GM18526 (cell line): ENCODE results near the gene ELFN2.

Experiments
- POLR2A ChIP-seq: IDR thresholded peaks from 3 replicates; pipeline ENCODE4 v1.6.1; 2011; ENCODE audit not compliant: insufficient read length; ENCODE audit errors: extremely low read depth

ELFN2 gene

GRCh38 chr22:37345863-37346504 lies 81.3 kb downstream of the ELFN2 start:
- no peak for TF ChIP-seq POLR2A

GRCh38 chr22:37344735-37345449 lies 82.4 kb downstream of the ELFN2 start:
- TF ChIP-seq POLR2A: no peak

- TF ChIP-seq POLR2A: no peak
These were observed 83.2 kb downstream of the ELFN2 start for GRCh38 chr22:37343863-37344734.

DNA sequence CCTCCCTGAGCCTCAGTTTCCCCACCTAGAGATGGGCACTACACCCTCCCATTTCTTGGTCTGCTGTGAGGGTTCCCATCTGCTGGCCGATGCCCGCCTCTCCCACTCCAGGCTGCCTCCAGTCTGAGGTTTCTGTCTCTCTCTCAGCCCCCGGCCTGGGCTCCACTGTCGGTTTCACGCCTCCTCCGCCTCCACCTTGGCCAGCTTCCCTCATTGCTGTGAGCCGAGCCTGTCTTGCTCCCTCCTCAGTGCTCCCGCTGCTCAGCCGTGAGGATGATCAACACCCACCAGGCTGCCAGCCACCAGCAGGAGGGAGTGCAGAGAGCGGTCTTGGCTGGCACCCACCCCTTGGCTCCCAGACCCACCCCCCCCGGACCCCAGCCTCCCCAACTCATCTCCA lies 83.9 kb downstream of the ELFN2 start:
- no peak for TF ChIP-seq POLR2A

- TF ChIP-seq POLR2A: no peak
These were observed 85.2 kb downstream of the ELFN2 start for GRCh38 chr22:37342065-37342464.

DNA sequence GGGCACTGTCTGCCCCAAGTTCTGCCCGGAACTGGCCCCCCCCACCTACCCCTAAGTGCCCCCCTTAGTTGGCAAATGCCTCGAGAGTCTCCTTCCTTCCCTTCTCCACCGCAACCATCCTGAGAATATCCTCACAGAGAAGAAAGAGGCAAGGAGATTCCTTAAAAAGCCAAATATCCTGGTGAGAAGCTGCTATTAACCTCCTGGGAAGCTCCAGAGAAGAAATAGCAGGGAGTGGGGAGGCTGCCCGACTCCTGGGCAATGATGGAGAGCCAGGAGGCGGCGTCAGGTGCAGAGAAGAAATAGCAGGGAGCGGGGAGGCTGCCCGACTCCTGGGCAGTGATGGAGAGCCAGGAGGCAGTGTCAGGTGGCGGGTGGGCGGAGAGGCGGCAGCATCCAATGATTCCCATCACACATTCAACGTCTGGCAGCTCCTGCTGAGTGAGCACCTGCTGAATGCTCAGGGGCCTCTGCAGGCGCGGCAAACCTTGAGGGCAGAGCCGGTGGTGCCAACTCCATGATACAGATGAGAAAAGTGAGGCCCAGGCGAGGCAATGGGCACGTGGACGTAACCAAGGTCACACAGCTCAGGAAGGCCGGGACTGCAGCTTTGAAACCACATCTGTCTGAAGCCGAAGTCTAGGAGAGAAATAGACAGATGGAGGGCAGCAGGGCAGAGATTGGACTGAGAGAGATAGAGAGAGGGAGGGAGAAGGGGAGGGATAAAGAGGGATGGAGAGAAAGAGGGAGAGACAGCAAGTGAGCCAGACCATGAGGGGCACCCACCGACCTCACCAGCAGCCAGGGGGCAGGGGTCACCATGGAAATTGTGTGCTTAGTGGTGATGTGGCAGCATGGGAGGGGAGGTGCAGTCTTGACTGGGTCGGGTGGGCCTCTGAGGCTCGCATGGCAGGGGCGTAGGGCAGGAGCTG lies 86.7 kb downstream of the ELFN2 start:
- TF ChIP-seq POLR2A: no peak

DNA sequence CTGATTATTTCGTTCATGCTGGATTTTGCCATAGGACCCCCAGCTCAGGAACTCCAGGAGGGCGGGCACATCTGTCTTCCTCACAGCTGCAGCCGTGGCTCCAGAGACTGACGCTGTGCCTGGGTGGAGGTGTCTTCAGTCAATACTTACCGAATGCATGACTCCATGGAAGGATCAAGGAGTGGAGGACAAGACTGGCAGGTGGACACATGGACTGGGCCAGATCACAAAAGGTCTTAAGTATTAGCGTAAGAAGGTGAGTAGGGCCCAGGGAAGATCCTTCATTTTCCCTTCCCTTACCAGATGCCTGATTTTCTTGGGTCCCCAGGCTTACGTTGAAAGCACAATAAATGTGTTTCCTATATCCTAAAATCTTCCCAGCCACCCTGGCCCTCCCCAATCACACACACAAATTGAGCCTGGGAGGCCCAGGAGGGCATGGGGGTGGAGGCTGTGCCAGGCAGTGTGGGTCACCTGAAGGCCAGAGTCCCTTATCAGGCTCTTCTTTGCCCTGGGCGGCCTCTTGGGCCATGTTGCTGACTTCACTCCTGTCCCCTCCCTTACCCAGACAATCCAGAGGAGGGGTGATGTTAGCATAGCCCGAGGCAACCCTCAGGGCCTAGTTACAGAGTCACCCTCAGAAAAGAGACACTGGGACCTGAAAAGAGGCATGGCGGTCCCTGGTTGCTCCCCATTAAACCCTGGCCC lies 88.6 kb downstream of the ELFN2 start:
- no peak for TF ChIP-seq POLR2A

DNA sequence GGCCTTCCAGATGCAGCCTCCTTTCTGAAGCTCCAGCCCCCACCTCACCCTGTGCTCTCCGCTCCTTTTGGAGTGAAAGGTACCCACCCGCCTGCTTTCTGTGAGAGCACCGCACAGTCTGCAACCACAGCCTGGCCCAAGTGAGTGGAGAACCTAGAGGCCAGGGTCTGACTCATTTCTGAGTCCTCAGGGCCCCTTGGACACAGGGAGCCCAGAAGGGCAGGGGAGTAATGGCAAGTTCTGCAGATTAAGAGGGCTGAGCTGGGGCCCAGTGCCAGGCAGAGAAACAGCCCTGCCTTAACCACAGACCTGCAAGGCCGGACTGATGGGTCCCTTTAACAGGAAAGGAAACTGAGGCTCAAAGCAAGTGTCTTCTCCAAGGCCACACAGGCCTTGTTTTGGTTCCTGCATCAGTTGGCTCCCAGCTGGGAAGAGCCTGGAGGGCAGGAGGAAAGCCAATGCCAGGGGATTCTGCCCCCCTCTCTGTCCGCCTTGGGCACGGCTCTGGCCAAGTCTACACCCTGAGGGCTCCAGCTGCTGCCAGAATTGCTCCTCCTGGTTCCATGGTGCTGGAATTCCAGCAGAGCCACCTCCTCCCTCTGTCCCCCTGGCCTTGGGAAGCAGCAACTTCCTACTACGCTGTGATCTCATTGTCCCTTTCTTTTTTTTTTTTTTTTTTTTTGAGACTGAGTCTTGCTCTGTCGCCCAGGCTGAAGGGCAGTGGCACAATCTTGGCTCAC lies 89.9 kb downstream of the ELFN2 start:
- TF ChIP-seq POLR2A: no peak

GRCh38 chr22:37336579-37336978 lies 90.7 kb downstream of the ELFN2 start:
- no peak for TF ChIP-seq POLR2A

- no peak for TF ChIP-seq POLR2A
These were observed 91.5 kb downstream of the ELFN2 start for GRCh38 chr22:37335806-37336199.

- TF ChIP-seq POLR2A: no peak
These were observed 92.1 kb downstream of the ELFN2 start for GRCh38 chr22:37334859-37335805.

- TF ChIP-seq POLR2A: no peak
These were observed 92.8 kb downstream of the ELFN2 start for GRCh38 chr22:37334461-37334858.

GRCh38 chr22:37333724-37334460 lies 93.4 kb downstream of the ELFN2 start:
- no peak for TF ChIP-seq POLR2A
